Uterus (tissue), 4 donors: ENCODE results near the gene TMEM120B. TPM values are rescaled to one million over a fixed set of nuclear protein-coding genes. Genes with fewer than 3 reads are reported as not detected.

Source experiments
- DNase-seq, 2 donors: peaks; one replicate each; pipeline ENCODE4 v3.0.0-alpha.2; 2019 to 2020
- H3K27ac ChIP-seq, 2 donors: fragments of 200-600 bp; sonication (generic); 1 replicate in 1 of 2; 2 replicates in 1 of 2; pipeline ENCODE4 v1.5.1; 2016 to 2018
- H3K27me3 ChIP-seq, 2 donors: fragments of 200-600 bp; sonication (generic); one replicate each; pipeline ENCODE4 v1.5.1; 2018 to 2019; ENCODE audit warnings: control low read depth in 1 of 2
- H3K36me3 ChIP-seq, 2 donors: fragments of 200-600 bp; sonication (generic); one replicate each; pipeline ENCODE4 v1.5.1; 2019; ENCODE audit warnings: control low read depth in 1 of 2
- H3K4me1 ChIP-seq, 2 donors: fragments of 200-600 bp; sonication (generic); one replicate each; pipeline ENCODE4 v1.5.1; 2018 to 2019; ENCODE audit warnings: control low read depth in 1 of 2
- H3K4me3 ChIP-seq, 2 donors: fragments of 200-600 bp; sonication (generic); 1 replicate in 1 of 2; 2 replicates in 1 of 2; pipeline ENCODE4 v1.5.1; 2018 to 2019; ENCODE audit warnings: mild to moderate bottlenecking in 1 of 2
- H3K9me3 ChIP-seq, 2 donors: fragments of 200-600 bp; sonication (generic); one replicate each; pipeline ENCODE4 v1.5.1; 2019; ENCODE audit warnings: control low read depth in 1 of 2
- CTCF ChIP-seq, 4 experiments: fragments of 200-600 bp in 2 of 4; fragments of 450-650 bp in 2 of 4; sonication (generic) in 2 of 4; IDR thresholded peaks; one replicate each; pipeline ENCODE4 v1.5.1; 2016 to 2019; ENCODE audit warnings: antibody characterized with exemption in 4 of 4, mild to moderate bottlenecking in 2 of 4, moderate library complexity in 1 of 4
- POLR2A ChIP-seq, 2 donors: fragments of 450-650 bp; IDR thresholded peaks; one replicate each; pipeline ENCODE4 v1.6.1; 2016; ENCODE audit warnings: antibody characterized with exemption in 2 of 2, mild to moderate bottlenecking in 1 of 2, moderate library complexity in 1 of 2
- intact Hi-C: fragments of 100-400 bp; cut with DNase I; formaldehyde crosslinking; loops from one replicate; pipeline ENCODE4 v1.15.1; 2023; ENCODE audit warnings: low total_unique reads
- total RNA-seq, 4 donors: library from RNA; depleted of rRNA in 3 of 4; stranded (reverse); fragments of >200 nt in 3 of 4; gene quantifications; one replicate each; pipeline versions ENCODE4 v1.1.0 to v1.2.4, GENCODE V29; 2014 to 2023
- donor health status: DM: yes; HTN: yes; CAD: no.

The TMEM120B gene
- total RNA-seq, 4 donors from 2014 or later = 1.0 to 35.2 (median 19.6) TPM

- TF ChIP-seq CTCF (IDR thresholded peaks at IDR 0.05) (no peak), POLR2A (IDR thresholded peaks at IDR 0.05) (no peak)
- Histone ChIP-seq H3K27ac (no peak overlapping the region), H3K27me3 (no peaks in the 10 kb centered on the region), H3K4me3 (no peak overlapping the region), H3K9me3 (no peaks in the 10 kb centered on the region), H3K4me1 (no peaks in the 10 kb centered on the region), H3K36me3 (no peaks in the 10 kb centered on the region)
- DNase-seq = no peak
- intact Hi-C loops = no loop called here
Measured at GRCh38 chr12:121825041-121825523, 112.5 kb downstream of the TMEM120B start.

GRCh38 chr12:121826318-121827150 lies 114.0 kb downstream of the TMEM120B start:
- TF ChIP-seq POLR2A (IDR thresholded peaks at IDR 0.05) (no peak), CTCF (IDR thresholded peaks at IDR 0.05) (no peak)
- Histone ChIP-seq H3K27ac (no peak overlapping the region), H3K36me3 (no peaks in the 10 kb centered on the region)

GRCh38 chr12:121827351-121828099 lies 115.0 kb downstream of the TMEM120B start:
- Histone ChIP-seq H3K27me3 (no peaks in the 10 kb centered on the region), H3K36me3 (no peaks in the 10 kb centered on the region)
- no peak for DNase-seq

More at GRCh38 chr12:121826318-121827150, 114.0 kb downstream of the TMEM120B start:
- Histone ChIP-seq H3K27me3 (no peaks in the 10 kb centered on the region), H3K9me3 (no peaks in the 10 kb centered on the region), H3K4me3 (no peak overlapping the region), H3K4me1 (no peaks in the 10 kb centered on the region)
- intact Hi-C loops = no loop called here
- no peak for DNase-seq

GRCh38 chr12:121828306-121828705 lies 115.8 kb downstream of the TMEM120B start:
- Histone ChIP-seq H3K4me3 (no peak overlapping the region), H3K9me3 (no peaks in the 10 kb centered on the region), H3K4me1 (no peaks in the 10 kb centered on the region), H3K27me3 (no peaks in the 10 kb centered on the region), H3K27ac (no peak overlapping the region), H3K36me3 (no peaks in the 10 kb centered on the region)
- intact Hi-C loops = no loop called here
- no peak for DNase-seq
- TF ChIP-seq POLR2A (IDR thresholded peaks at IDR 0.05) = no peak
- TF ChIP-seq CTCF (IDR thresholded peaks at IDR 0.05) = no peak

More at GRCh38 chr12:121827351-121828099, 115.0 kb downstream of the TMEM120B start:
- TF ChIP-seq CTCF (IDR thresholded peaks at IDR 0.05) (no peak), POLR2A (IDR thresholded peaks at IDR 0.05) (no peak)
- Histone ChIP-seq H3K4me3 (no peak overlapping the region), H3K4me1 (no peaks in the 10 kb centered on the region), H3K27ac (no peak overlapping the region), H3K9me3 (no peaks in the 10 kb centered on the region)
- intact Hi-C loops = no loop called here

GRCh38 chr12:121828826-121829225 lies 116.3 kb downstream of the TMEM120B start:
- intact Hi-C loops = no loop called here
- Histone ChIP-seq H3K27ac (no peak overlapping the region), H3K36me3 (no peaks in the 10 kb centered on the region), H3K4me3 (no peak overlapping the region), H3K27me3 (no peaks in the 10 kb centered on the region), H3K4me1 (no peaks in the 10 kb centered on the region), H3K9me3 (no peaks in the 10 kb centered on the region)
- TF ChIP-seq CTCF (IDR thresholded peaks at IDR 0.05) (no peak), POLR2A (IDR thresholded peaks at IDR 0.05) (no peak)
- DNase-seq = no peak
